Measurements from ENCODE around the gene TBC1D22A.
A peak's percentile ranks its signal among the peaks of the same experiment; 100 is the strongest.

TBC1D22A gene

GRCh38 chr22:46798366-46799350 lies 36.2 kb downstream of the TBC1D22A start:
- TF ChIP-seq Cebpa-rat (IDR thresholded peaks at IDR 0.05): no peak
- H3K36me3 ChIP-seq: peaks cover 68 to 93% (median 74%) of the 10 kb centered on the region in 11 experiments

GRCh38 chr22:46799626-46800025 lies 37.2 kb downstream of the TBC1D22A start:
- no peak for TF ChIP-seq Cebpa-rat (IDR thresholded peaks at IDR 0.05)
- H3K9me3 ChIP-seq (replicated peaks in 1 of 11): no peaks in the 10 kb centered on the region
- H3K4me1 ChIP-seq: peaks cover 19 to 44% (median 30%) of the 10 kb centered on the region in 10 experiments
- no peak overlapping the region for H3K4me2 ChIP-seq
- no peaks in the 10 kb centered on the region for H3K27me3 ChIP-seq
- no peak overlapping the region for H3K9ac ChIP-seq
- peaks cover 61 to 100% (median 95%) of the 10 kb centered on the region in 11 experiments for H4K20me1 ChIP-seq
- no peak overlapping the region for H3K27ac ChIP-seq
- H3K4me3 ChIP-seq: no peak overlapping the region
- peaks cover 65 to 93% (median 74%) of the 10 kb centered on the region in 11 experiments for H3K36me3 ChIP-seq

More at GRCh38 chr22:46798366-46799350, 36.2 kb downstream of the TBC1D22A start:
- Histone ChIP-seq H3K9me3 (replicated peaks in 1 of 11) (no peaks in the 10 kb centered on the region), H3K27me3 (no peaks in the 10 kb centered on the region), H3K9ac (peak overlapping the region in 2 of 11 experiments; percentile 1 to 10; a peak in 1 of 22 replicates), H3K27ac (no peak overlapping the region), H4K20me1 (peaks cover 57 to 100% (median 92%) of the 10 kb centered on the region in 11 experiments), H3K4me2 (peak overlapping the region in 9 of 11 experiments; percentile 6 to 40 (median 25); a peak in 9 of 22 replicates), H3K4me1 (peaks cover 15 to 36% (median 24%) of the 10 kb centered on the region in 10 experiments; a peak in 19 of 20 replicates), H3K4me3 (no peak overlapping the region)

DNA sequence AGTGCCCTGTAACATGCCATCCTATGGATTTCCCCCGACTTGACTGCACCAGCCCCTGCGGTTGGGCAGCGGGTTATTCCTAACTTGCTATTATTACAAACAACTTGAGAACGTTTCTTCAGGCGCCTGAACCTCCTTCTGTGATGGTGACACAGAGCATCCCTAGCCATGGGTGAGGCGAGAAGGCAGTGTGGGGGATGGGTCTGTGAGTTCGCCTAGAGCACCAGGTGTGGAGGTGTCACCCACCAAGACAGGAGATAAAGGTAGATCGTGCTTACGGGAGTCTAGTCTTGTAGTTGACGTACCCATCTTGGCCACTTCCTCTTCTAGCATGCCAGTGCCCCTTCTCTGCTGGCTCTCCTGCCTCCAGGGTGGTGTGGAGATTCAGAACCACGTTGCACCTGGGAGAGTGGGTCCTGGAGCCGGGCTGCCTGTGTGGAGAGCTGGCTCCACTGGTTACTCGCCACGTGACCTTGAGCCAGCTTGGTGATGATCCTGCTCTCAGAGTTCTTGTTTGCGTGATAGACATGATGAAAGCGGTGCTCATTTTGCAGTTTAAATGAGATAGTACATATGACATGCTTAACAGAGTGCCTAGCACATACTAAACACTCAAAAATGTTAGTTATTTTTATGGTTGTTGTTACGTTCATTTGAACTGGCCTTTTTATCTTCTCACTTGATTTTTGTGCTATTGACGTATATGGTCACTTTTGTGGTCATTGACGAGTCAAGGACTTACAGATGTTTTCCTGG lies 37.8 kb downstream of the TBC1D22A start:
- H3K27me3 ChIP-seq: no peaks in the 10 kb centered on the region
- H3K4me2 ChIP-seq: no peak overlapping the region
- H3K36me3 ChIP-seq: peaks cover 65 to 93% (median 73%) of the 10 kb centered on the region in 11 experiments
- H3K9me3 ChIP-seq (replicated peaks in 1 of 11): no peaks in the 10 kb centered on the region
- peaks cover 58 to 99% (median 95%) of the 10 kb centered on the region in 11 experiments for H4K20me1 ChIP-seq
- peaks cover 19 to 50% (median 36%) of the 10 kb centered on the region in 10 experiments for H3K4me1 ChIP-seq
- TF ChIP-seq Cebpa-rat (IDR thresholded peaks at IDR 0.05): no peak
- no peak overlapping the region for H3K27ac ChIP-seq
- no peak overlapping the region for H3K9ac ChIP-seq
- H3K4me3 ChIP-seq: no peak overlapping the region

DNA sequence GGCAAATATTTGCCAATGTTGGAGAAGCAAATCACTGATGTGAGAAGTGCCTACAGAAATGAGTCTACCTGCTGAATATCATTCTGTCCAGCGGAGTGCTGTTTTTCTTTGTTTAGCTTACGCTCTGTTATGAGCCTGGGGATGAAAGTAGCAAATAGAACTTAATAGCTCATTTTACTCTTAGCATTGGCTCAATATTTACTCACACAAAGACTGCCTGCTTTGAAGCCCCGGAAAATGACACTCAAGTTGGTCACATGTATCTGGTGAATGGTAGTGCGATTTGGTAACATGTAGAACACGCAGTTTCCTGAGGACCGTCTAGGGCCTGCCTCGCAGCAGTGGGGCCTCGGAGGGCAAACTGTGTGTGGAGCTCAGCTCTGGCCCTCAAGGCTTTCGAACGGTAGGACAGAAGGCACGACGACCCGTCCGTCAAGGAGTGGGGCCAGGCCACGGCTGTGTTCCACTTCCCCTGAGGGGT lies 38.9 kb downstream of the TBC1D22A start:
- no peaks in the 10 kb centered on the region for H3K9me3 ChIP-seq (replicated peaks in 1 of 11)
- H3K27ac ChIP-seq: no peak overlapping the region
- TF ChIP-seq Cebpa-rat (IDR thresholded peaks at IDR 0.05): no peak
- peaks cover 19 to 61% (median 46%) of the 10 kb centered on the region in 10 experiments for H3K4me1 ChIP-seq
- H3K4me2 ChIP-seq: no peak overlapping the region
- H3K4me3 ChIP-seq: no peak overlapping the region
- H4K20me1 ChIP-seq: peaks cover 55 to 99% (median 89%) of the 10 kb centered on the region in 11 experiments
- H3K36me3 ChIP-seq: peaks cover 60 to 91% (median 74%) of the 10 kb centered on the region in 11 experiments
- no peaks in the 10 kb centered on the region for H3K27me3 ChIP-seq
- no peak overlapping the region for H3K9ac ChIP-seq

GRCh38 chr22:46801826-46802607 lies 39.6 kb downstream of the TBC1D22A start:
- TF ChIP-seq Cebpa-rat (IDR thresholded peaks at IDR 0.05): no peak
- no peak overlapping the region for H3K9ac ChIP-seq
- no peaks in the 10 kb centered on the region for H3K9me3 ChIP-seq (replicated peaks in 1 of 11)
- no peak overlapping the region for H3K27ac ChIP-seq
- H4K20me1 ChIP-seq: peaks cover 52 to 100% (median 89%) of the 10 kb centered on the region in 11 experiments
- H3K4me1 ChIP-seq: peaks cover 21 to 65% (median 49%) of the 10 kb centered on the region in 10 experiments
- no peak overlapping the region for H3K4me3 ChIP-seq
- H3K36me3 ChIP-seq: peaks cover 61 to 92% (median 73%) of the 10 kb centered on the region in 11 experiments
- no peak overlapping the region for H3K4me2 ChIP-seq
- H3K27me3 ChIP-seq: no peaks in the 10 kb centered on the region

- no peaks in the 10 kb centered on the region for H3K9me3 ChIP-seq (replicated peaks in 1 of 11)
- H3K4me3 ChIP-seq: no peak overlapping the region
- no peak for TF ChIP-seq Cebpa-rat (IDR thresholded peaks at IDR 0.05)
- peaks cover 49 to 100% (median 89%) of the 10 kb centered on the region in 11 experiments for H4K20me1 ChIP-seq
- H3K9ac ChIP-seq: no peak overlapping the region
- no peak overlapping the region for H3K27ac ChIP-seq
- H3K27me3 ChIP-seq: no peaks in the 10 kb centered on the region
- H3K4me2 ChIP-seq: no peak overlapping the region
- peaks cover 60 to 92% (median 76%) of the 10 kb centered on the region in 11 experiments for H3K36me3 ChIP-seq
- peaks cover 19 to 66% (median 50%) of the 10 kb centered on the region in 10 experiments for H3K4me1 ChIP-seq
These were observed 40.2 kb downstream of the TBC1D22A start for GRCh38 chr22:46802608-46803027.

DNA sequence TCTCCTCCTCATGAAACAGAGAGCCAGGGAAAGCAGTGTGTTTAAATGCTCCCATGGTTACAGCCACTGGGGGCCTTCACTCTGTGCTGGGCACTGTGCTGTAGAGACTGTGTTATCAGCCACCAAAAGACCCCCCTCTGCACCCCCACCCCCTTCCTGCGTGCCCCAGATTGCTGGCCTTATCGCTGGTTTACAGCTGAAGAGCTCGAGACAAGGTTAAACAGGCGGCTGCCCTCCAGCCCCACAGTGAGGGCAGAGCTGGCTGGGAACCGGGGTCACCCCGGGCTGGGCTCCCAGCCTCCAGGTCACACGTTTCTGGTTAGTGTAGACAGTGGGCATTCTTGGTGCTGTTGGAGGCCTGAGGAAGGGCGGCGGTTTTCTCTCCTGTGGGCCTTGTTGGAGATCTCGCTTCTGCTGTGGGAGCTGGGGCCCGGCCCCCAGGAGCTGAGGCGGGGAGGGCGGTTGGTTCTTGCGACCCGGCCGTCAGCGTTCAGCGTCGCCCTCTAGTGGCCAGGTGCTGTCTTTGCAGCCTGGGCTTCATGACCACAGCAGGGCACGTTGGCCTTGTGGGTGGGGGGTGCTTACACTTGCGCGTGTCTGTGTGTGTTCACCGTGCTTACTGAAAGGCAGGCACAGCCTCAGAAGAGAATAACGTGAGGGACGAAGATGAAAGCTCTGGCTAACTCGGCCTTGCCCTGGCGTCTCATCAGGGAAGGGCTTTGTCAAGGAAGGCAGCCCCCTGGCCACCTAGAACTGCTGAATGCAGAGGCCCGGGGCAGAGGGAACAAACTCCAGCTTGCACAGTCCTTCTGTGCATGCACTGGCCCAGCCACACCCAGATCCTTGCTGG lies 40.8 kb downstream of the TBC1D22A start:
- Histone ChIP-seq H3K9ac (no peak overlapping the region), H3K4me2 (peak overlapping the region in 1 of 11 experiments; percentile 9; a peak in 1 of 22 replicates), H3K4me3 (no peak overlapping the region), H3K4me1 (peaks cover 12 to 61% (median 47%) of the 10 kb centered on the region in 10 experiments), H3K27me3 (no peaks in the 10 kb centered on the region), H4K20me1 (peaks cover 43 to 100% (median 84%) of the 10 kb centered on the region in 11 experiments), H3K9me3 (replicated peaks in 1 of 11) (no peaks in the 10 kb centered on the region), H3K36me3 (peaks cover 56 to 92% (median 73%) of the 10 kb centered on the region in 11 experiments), H3K27ac (no peak overlapping the region)
- TF ChIP-seq Cebpa-rat (IDR thresholded peaks at IDR 0.05): no peak
